ENCODE measurements around the gene SLC35C1.
"Not testable (repeated sequence)": the region's sequence is repeated elsewhere in the genome, so short reads cannot be mapped to it uniquely, and the experiment has no call there.

SLC35C1 gene

GRCh38 chr11:45811571-45812290 is 6.8 kb downstream of the SLC35C1 start:
- no peak for DNase-seq

GRCh38 chr11:45812581-45813548 is 7.9 kb downstream of the SLC35C1 start:
- no peak for DNase-seq

- DNase-seq = no peak
Observed at GRCh38 chr11:45815747-45816146, 10.8 kb downstream of the SLC35C1 start.

- peak; percentile 4 for DNase-seq
Observed at GRCh38 chr11:45816614-45817013, 11.7 kb downstream of the SLC35C1 start.

GRCh38 chr11:45817191-45817590 is 12.2 kb downstream of the SLC35C1 start:
- DNase-seq = no peak

- DNase-seq = no peak
Observed at GRCh38 chr11:45818961-45819605, 14.1 kb downstream of the SLC35C1 start.

- no peak for DNase-seq
Observed at GRCh38 chr11:45820211-45820857, 15.4 kb downstream of the SLC35C1 start.

- DNase-seq = not testable (repeated sequence)
Observed at GRCh38 chr11:45826492-45826891, 21.5 kb downstream of the SLC35C1 start.

- DNase-seq = no peak
Observed at GRCh38 chr11:45827123-45827522, 22.2 kb downstream of the SLC35C1 start.

GRCh38 chr11:45828996-45829395 is 24.0 kb downstream of the SLC35C1 start:
- DNase-seq = no peak

- no peak for DNase-seq
Observed at GRCh38 chr11:45830596-45830995, 25.6 kb downstream of the SLC35C1 start.

GRCh38 chr11:45832811-45833441 is 28.0 kb downstream of the SLC35C1 start:
- DNase-seq = no peak

- DNase-seq = no peak
Observed at GRCh38 chr11:45833761-45834160, 28.8 kb downstream of the SLC35C1 start.

- no peak for DNase-seq
Observed at GRCh38 chr11:45834298-45834756, 29.4 kb downstream of the SLC35C1 start.

GRCh38 chr11:45839204-45839603 is 34.3 kb downstream of the SLC35C1 start:
- no peak for DNase-seq

GRCh38 chr11:45840251-45840650 is 35.3 kb downstream of the SLC35C1 start:
- not testable (repeated sequence) for DNase-seq

GRCh38 chr11:45843158-45843924 is 38.4 kb downstream of the SLC35C1 start:
- peak; percentile 90 for DNase-seq

- no peak for DNase-seq
Observed at GRCh38 chr11:45844822-45845578, 40.1 kb downstream of the SLC35C1 start.

GRCh38 chr11:45846174-45846675 is 41.3 kb downstream of the SLC35C1 start:
- DNase-seq = no peak

Data from NCI-H1105 (cell line).